Neural progenitor cell (in vitro differentiated cells): Measurements from ENCODE around the gene LMO1. TPM values are rescaled to one million over a fixed set of nuclear protein-coding genes. Genes with fewer than 3 reads are reported as not detected.

Experiments
- DNase-seq: peaks from one replicate; pipeline ENCODE4 v3.0.0-alpha.2; 2016; ENCODE audit warnings: low spot score
- H2AFZ ChIP-seq: fragments of 200-600 bp; sonication (generic); replicated peaks from 2 replicates; pipeline ENCODE4 v1.6.1; 2016; ENCODE audit warnings: antibody characterized with exemption
- H3F3A ChIP-seq: fragments of 200-600 bp; sonication (generic); 2 replicates; pipeline ENCODE4 v1.6.1; 2016; ENCODE audit warnings: antibody characterized with exemption, low read depth
- H3K27ac ChIP-seq: fragments of 200-600 bp; sonication (generic); 2 replicates; pipeline ENCODE4 v1.5.1; 2016; ENCODE audit warnings: mild to moderate bottlenecking
- H3K27me3 ChIP-seq: fragments of 200-600 bp; sonication (generic); 2 replicates; pipeline ENCODE4 v1.6.1; 2016; ENCODE audit warnings: mild to moderate bottlenecking, moderate library complexity
- H3K36me3 ChIP-seq: fragments of 200-600 bp; sonication (generic); 2 replicates; pipeline ENCODE4 v1.5.1; 2016
- H3K4me1 ChIP-seq: fragments of 200-600 bp; sonication (generic); 2 replicates; pipeline ENCODE4 v1.6.1; 2016; ENCODE audit warnings: mixed run types
- H3K4me2 ChIP-seq: fragments of 200-600 bp; sonication (generic); 2 replicates; pipeline ENCODE4 v1.6.1; 2016
- H3K4me3 ChIP-seq: fragments of 200-600 bp; sonication (generic); 2 replicates; pipeline ENCODE4 v1.5.1; 2016
- H3K79me2 ChIP-seq: fragments of 200-600 bp; sonication (generic); 2 replicates; pipeline ENCODE4 v1.6.1; 2016; ENCODE audit warnings: low read depth
- H3K9ac ChIP-seq: fragments of 200-600 bp; sonication (generic); 2 replicates; pipeline ENCODE4 v1.6.1; 2016
- H3K9me3 ChIP-seq: fragments of 200-600 bp; sonication (generic); 2 replicates; pipeline ENCODE4 v1.5.1; 2016; ENCODE audit warnings: low read depth
- H4K20me1 ChIP-seq: fragments of 200-600 bp; sonication (generic); 2 replicates; pipeline ENCODE4 v1.6.1; 2016; ENCODE audit warnings: low read depth
- H3K27ac Mint-ChIP-seq: 3 replicates; pipeline ENCODE4 v1.8.0; 2021; ENCODE audit warnings: mixed read lengths
- H3K27me3 Mint-ChIP-seq: 2 replicates; pipeline ENCODE4 v1.8.0; 2022; ENCODE audit warnings: low read depth, mild to moderate bottlenecking, inconsistent platforms, moderate library complexity, mixed read lengths; ENCODE audit not compliant: insufficient read depth
- H3K36me3 Mint-ChIP-seq: 3 replicates; pipeline ENCODE4 v1.8.0; 2021; ENCODE audit warnings: mixed read lengths
- H3K4me1 Mint-ChIP-seq: 3 replicates; pipeline ENCODE4 v1.8.0; 2021; ENCODE audit warnings: mixed read lengths
- H3K4me3 Mint-ChIP-seq: 3 replicates; pipeline ENCODE4 v1.8.0; 2021; ENCODE audit warnings: mild to moderate bottlenecking, moderate library complexity, mixed read lengths
- H3K9me3 Mint-ChIP-seq: 3 replicates; pipeline ENCODE4 v1.8.0; 2020; ENCODE audit warnings: mixed read lengths
- CTCF ChIP-seq: fragments of 200-600 bp; sonication (generic); IDR thresholded peaks from 2 replicates; pipeline ENCODE4 v1.5.1; 2017; ENCODE audit warnings: antibody characterized with exemption, mild to moderate bottlenecking
- EZH2 ChIP-seq: fragments of 200-600 bp; sonication (generic); IDR thresholded peaks from 2 replicates; pipeline ENCODE4 v1.6.1; 2017; ENCODE audit warnings: antibody characterized with exemption, mild to moderate bottlenecking, moderate library complexity
- EZH2phosphoT487 ChIP-seq: fragments of 200-600 bp; sonication (generic); IDR thresholded peaks from 2 replicates; pipeline ENCODE4 v1.6.1; 2017; ENCODE audit warnings: antibody characterized with exemption
- total RNA-seq: library from RNA; depleted of rRNA; stranded (reverse); fragments of >200 nt; gene quantifications from 2 replicates; pipeline ENCODE4 v1.2.3, GENCODE V29; 2015; ENCODE audit warnings: low replicate concordance

LMO1 gene
- total RNA-seq, 1 donor from 2014 or later = 2.9 TPM

- no peak overlapping the region for H3K9ac ChIP-seq
- H3F3A ChIP-seq = peaks cover 12% of the 10 kb centered on the region
- TF ChIP-seq CTCF (no peak), EZH2phosphoT487 (no peak), EZH2 (no peak)
- no peak for DNase-seq
- H3K27ac Mint-ChIP-seq = no peak overlapping the region
- H3K27me3 Mint-ChIP-seq = peaks cover 4% of the 10 kb centered on the region
- no peaks in the 10 kb centered on the region for H3K36me3 ChIP-seq
- H2AFZ ChIP-seq = no peak overlapping the region
- no peak overlapping the region for H3K27ac ChIP-seq
- no peaks in the 10 kb centered on the region for H3K36me3 Mint-ChIP-seq
- H3K79me2 ChIP-seq = peaks cover 9% of the 10 kb centered on the region
- no peaks in the 10 kb centered on the region for H3K9me3 ChIP-seq
- H3K27me3 ChIP-seq = no peaks in the 10 kb centered on the region
- no peaks in the 10 kb centered on the region for H3K9me3 Mint-ChIP-seq
- H3K4me3 ChIP-seq = no peak overlapping the region
- no peaks in the 10 kb centered on the region for H4K20me1 ChIP-seq
- no peak overlapping the region for H3K4me3 Mint-ChIP-seq
- no peak overlapping the region for H3K4me2 ChIP-seq
- peaks cover 22% of the 10 kb centered on the region for H3K4me1 ChIP-seq
- H3K4me1 Mint-ChIP-seq = peaks cover 33% of the 10 kb centered on the region
Observed at GRCh38 chr11:8232849-8233606, 30.6 kb downstream of the LMO1 start.

- Histone ChIP-seq H3K79me2 (peaks cover 9% of the 10 kb centered on the region), H3K4me1 (peaks cover 23% of the 10 kb centered on the region), H3F3A (peaks cover 18% of the 10 kb centered on the region), H3K4me2 (no peak overlapping the region), H2AFZ (no peak overlapping the region), H3K27me3 (no peaks in the 10 kb centered on the region), H4K20me1 (no peaks in the 10 kb centered on the region), H3K27ac (no peak overlapping the region), H3K4me3 (no peak overlapping the region), H3K9ac (no peak overlapping the region), H3K9me3 (no peaks in the 10 kb centered on the region), H3K36me3 (no peaks in the 10 kb centered on the region)
- Mint-ChIP-seq H3K27me3 (peaks cover 4% of the 10 kb centered on the region), H3K27ac (no peak overlapping the region), H3K9me3 (no peaks in the 10 kb centered on the region), H3K36me3 (no peaks in the 10 kb centered on the region), H3K4me3 (no peak overlapping the region), H3K4me1 (peaks cover 33% of the 10 kb centered on the region)
- TF ChIP-seq CTCF (no peak), EZH2phosphoT487 (no peak), EZH2 (no peak)
- no peak for DNase-seq
Observed at GRCh38 chr11:8232414-8232813, 31.3 kb downstream of the LMO1 start.

GRCh38 chr11:8231979-8232378 lies 31.7 kb downstream of the LMO1 start:
- H2AFZ ChIP-seq = no peak overlapping the region
- H3K36me3 ChIP-seq = no peaks in the 10 kb centered on the region
- no peaks in the 10 kb centered on the region for H3K27me3 ChIP-seq
- no peak for DNase-seq
- H3F3A ChIP-seq = peaks cover 22% of the 10 kb centered on the region
- no peak overlapping the region for H3K4me3 ChIP-seq
- no peak for TF ChIP-seq EZH2phosphoT487
- TF ChIP-seq CTCF = no peak
- no peak for TF ChIP-seq EZH2
- no peak overlapping the region for H3K9ac ChIP-seq
- H3K27ac Mint-ChIP-seq = no peak overlapping the region
- peaks cover 23% of the 10 kb centered on the region for H3K4me1 ChIP-seq
- no peak overlapping the region for H3K4me3 Mint-ChIP-seq
- H3K4me1 Mint-ChIP-seq = peaks cover 30% of the 10 kb centered on the region
- H3K27ac ChIP-seq = no peak overlapping the region
- H3K9me3 Mint-ChIP-seq = no peaks in the 10 kb centered on the region
- no peaks in the 10 kb centered on the region for H4K20me1 ChIP-seq
- peaks cover 4% of the 10 kb centered on the region for H3K27me3 Mint-ChIP-seq
- H3K36me3 Mint-ChIP-seq = no peaks in the 10 kb centered on the region
- H3K79me2 ChIP-seq = peaks cover 9% of the 10 kb centered on the region
- no peak overlapping the region for H3K4me2 ChIP-seq
- no peaks in the 10 kb centered on the region for H3K9me3 ChIP-seq
